Endothelial cell of umbilical vein (primary cell): ENCODE measurements around the gene OSBP2.

Source experiments
- CTCF ChIP-seq, 2 donors: IDR thresholded peaks; 1 replicate in 1 of 2; 2 replicates in 1 of 2; pipeline ENCODE4 v1.5.1; 2011; ENCODE audit warnings: low read length in 2 of 2, mild to moderate bottlenecking in 2 of 2, moderate library complexity in 2 of 2, control low read depth in 1 of 2, inconsistent platforms in 1 of 2, low read depth in 1 of 2; ENCODE audit not compliant: insufficient read depth in 1 of 2; ENCODE audit errors: extremely low read depth in 1 of 2
- EZH2 ChIP-seq: IDR thresholded peaks from 2 replicates; pipeline ENCODE4 v1.6.1; 2012; ENCODE audit warnings: borderline replicate concordance, low read depth, mild to moderate bottlenecking, moderate library complexity, low read length, inconsistent platforms; ENCODE audit not compliant: severe bottlenecking
- MAX ChIP-seq: IDR thresholded peaks from 2 replicates; pipeline ENCODE4 v1.6.1; 2011; ENCODE audit not compliant: insufficient read depth, insufficient read length
- MYC ChIP-seq: IDR thresholded peaks from one replicate; pipeline ENCODE4 v1.6.1; 2011; ENCODE audit warnings: mild to moderate bottlenecking, low read depth, low read length
- POLR2AphosphoS5 ChIP-seq: IDR thresholded peaks from 2 replicates; pipeline ENCODE4 v1.6.1; 2012; ENCODE audit warnings: low read depth, mild to moderate bottlenecking, control low read depth, low read length, moderate library complexity; ENCODE audit not compliant: insufficient read depth

GRCh38 chr22:30731658-30732057 lies 37.0 kb downstream of the OSBP2 start:
- TF ChIP-seq CTCF (IDR thresholded peaks at IDR 0.05; ENCODE audit: extremely low read depth in 1 of 2, insufficient read depth in 1 of 2, low read depth in 1 of 2, low read length in 2 of 2) (no peak), MYC (no peak), EZH2 (no peak), POLR2AphosphoS5 (no peak), MAX (no peak)
